ENCODE results near the gene KRTAP12-2. TPM values are rescaled to one million over a fixed set of nuclear protein-coding genes. Genes with fewer than 3 reads are reported as not detected.

Gene KRTAP12-2
- total and polyA plus RNA-seq, 2 experiments from 2014 or later = not detected

- no peaks in the 10 kb centered on the region for H3K9me3 ChIP-seq (ENCODE audit: low read depth)
- H3K4me3 ChIP-seq = no peak overlapping the region
- no peak for TF ChIP-seq CTCF (IDR thresholded peaks at IDR 0.05; ENCODE audit: low read depth, low read length)
- peaks cover 32% of the 10 kb centered on the region for H3K4me1 ChIP-seq (ENCODE audit: low read depth)
- no peak overlapping the region for H3K27ac ChIP-seq
- no peaks in the 10 kb centered on the region for H3K36me3 ChIP-seq
- H3K27me3 ChIP-seq = peaks cover 100% of the 10 kb centered on the region
- DNase-seq (ENCODE audit: low read depth in 1 of 2, low spot score in 1 of 2) = no peak
These were observed 41.6 kb upstream of the KRTAP12-2 start for GRCh38 chr21:44708213-44708865.

DNA sequence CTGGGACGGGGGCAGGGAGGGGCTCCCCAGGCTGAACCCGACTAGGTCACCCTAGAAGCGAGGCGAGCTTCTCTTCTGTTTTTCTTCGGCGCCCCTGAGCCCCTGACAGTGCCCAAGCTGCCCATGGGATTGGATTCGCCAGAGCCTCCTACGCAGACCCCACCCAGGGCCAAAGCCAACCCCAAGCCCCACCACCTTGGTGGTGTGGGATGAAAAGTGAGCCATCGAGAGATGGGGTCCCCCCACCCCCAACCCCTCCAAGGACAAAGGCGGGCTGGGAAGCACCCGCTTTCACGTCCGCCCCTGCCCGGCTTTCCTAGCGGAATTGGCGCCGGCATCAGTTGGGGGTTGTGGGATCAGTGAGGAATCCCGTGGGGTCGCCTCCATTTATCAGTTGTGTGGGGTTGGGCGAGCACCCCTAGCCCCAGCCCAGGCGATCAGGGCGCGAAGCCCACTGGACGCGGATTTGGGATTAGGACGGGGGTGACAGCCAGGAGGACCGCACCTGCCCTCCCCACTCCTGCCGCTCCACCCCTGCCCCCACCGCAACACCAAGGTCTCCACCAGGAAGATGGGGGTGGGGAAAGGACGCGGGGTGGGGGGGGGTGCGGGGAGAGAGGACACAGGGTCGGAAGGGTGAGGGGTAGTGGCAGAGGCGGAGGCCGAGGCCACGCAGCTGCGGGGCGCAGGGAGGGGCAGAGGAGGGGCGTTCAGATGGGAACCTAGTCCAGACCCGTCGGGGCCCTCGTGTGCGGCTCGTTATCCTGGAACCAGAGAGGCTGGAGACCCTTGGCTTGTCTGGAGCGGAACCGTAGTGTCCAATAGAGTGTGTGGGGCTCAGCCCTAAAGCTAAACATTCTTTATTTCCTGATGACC, 40.2 kb upstream of the KRTAP12-2 start:
- Histone ChIP-seq H3K36me3 (no peaks in the 10 kb centered on the region), H3K4me3 (no peak overlapping the region), H3K27ac (no peak overlapping the region), H3K9me3 (ENCODE audit: low read depth) (no peaks in the 10 kb centered on the region), H3K4me1 (ENCODE audit: low read depth) (peaks cover 26% of the 10 kb centered on the region), H3K27me3 (peaks cover 100% of the 10 kb centered on the region)
- no peak for DNase-seq (ENCODE audit: low read depth in 1 of 2, low spot score in 1 of 2)
- no peak for TF ChIP-seq CTCF (IDR thresholded peaks at IDR 0.05; ENCODE audit: low read depth, low read length)

DNA sequence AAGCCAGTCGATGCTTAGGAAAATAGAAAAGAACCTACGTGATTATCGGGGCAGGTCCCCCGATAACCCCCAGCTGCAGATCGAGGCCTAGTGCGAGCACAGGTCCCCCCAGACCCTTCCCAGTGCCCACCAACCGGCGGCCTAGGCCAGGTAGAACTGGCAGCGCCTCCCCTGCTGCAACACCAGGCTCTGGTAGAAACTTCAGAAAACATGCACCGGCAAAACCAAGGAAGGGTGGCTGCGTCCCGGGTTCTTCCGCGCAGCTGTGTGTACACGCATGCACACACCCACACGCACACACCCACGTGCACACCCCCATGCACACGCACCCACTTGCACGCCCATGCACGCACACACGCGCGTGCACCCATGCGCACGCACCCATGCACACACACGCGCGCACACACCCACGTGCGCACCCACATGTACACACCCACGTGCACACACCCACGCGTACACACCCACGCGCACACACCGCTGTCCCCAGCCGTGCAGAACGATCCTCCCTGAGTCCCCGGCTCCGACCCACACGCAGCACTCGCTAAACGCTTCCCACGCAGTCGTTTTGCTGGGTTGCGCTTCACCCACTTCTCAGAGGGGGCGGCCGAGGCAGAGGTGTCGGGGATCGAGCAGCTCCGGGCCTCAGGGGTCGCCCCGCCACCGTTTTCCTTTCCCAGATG, 39.4 kb upstream of the KRTAP12-2 start:
- Histone ChIP-seq H3K27ac (no peak overlapping the region), H3K27me3 (peaks cover 99% of the 10 kb centered on the region), H3K4me3 (no peak overlapping the region), H3K9me3 (ENCODE audit: low read depth) (no peaks in the 10 kb centered on the region), H3K4me1 (ENCODE audit: low read depth) (peaks cover 18% of the 10 kb centered on the region), H3K36me3 (no peaks in the 10 kb centered on the region)
- no peak for DNase-seq (ENCODE audit: low read depth in 1 of 2, low spot score in 1 of 2)
- TF ChIP-seq CTCF (IDR thresholded peaks at IDR 0.05; ENCODE audit: low read depth, low read length) = no peak

- H3K4me3 ChIP-seq = no peak overlapping the region
- H3K36me3 ChIP-seq = no peaks in the 10 kb centered on the region
- H3K27me3 ChIP-seq = peaks cover 83% of the 10 kb centered on the region
- H3K9me3 ChIP-seq (ENCODE audit: low read depth) = no peaks in the 10 kb centered on the region
- peaks cover 3% of the 10 kb centered on the region for H3K4me1 ChIP-seq (ENCODE audit: low read depth)
- H3K27ac ChIP-seq = no peak overlapping the region
- no peak for DNase-seq (ENCODE audit: low read depth in 1 of 2, low spot score in 1 of 2)
- no peak for TF ChIP-seq CTCF (IDR thresholded peaks at IDR 0.05; ENCODE audit: low read depth, low read length)
These were observed 37.9 kb upstream of the KRTAP12-2 start for GRCh38 chr21:44704636-44705001.

GRCh38 chr21:44703731-44704635, 37.3 kb upstream of the KRTAP12-2 start:
- no peak overlapping the region for H3K27ac ChIP-seq
- DNase-seq (ENCODE audit: low read depth in 1 of 2, low spot score in 1 of 2) = no peak
- H3K9me3 ChIP-seq (ENCODE audit: low read depth) = no peaks in the 10 kb centered on the region
- no peaks in the 10 kb centered on the region for H3K4me1 ChIP-seq (ENCODE audit: low read depth)
- no peak overlapping the region for H3K4me3 ChIP-seq
- no peak for TF ChIP-seq CTCF (IDR thresholded peaks at IDR 0.05; ENCODE audit: low read depth, low read length)
- peaks cover 77% of the 10 kb centered on the region for H3K27me3 ChIP-seq
- H3K36me3 ChIP-seq = no peaks in the 10 kb centered on the region

Measured in cardiac muscle cell (in vitro differentiated cells and primary cell).